ENCODE data around the gene PAPPA2. TPM values are rescaled to one million over a fixed set of nuclear protein-coding genes. Genes with fewer than 3 reads are reported as not detected.

Gene PAPPA2
- total and polyA plus RNA-seq, 2 of the 4 experiments (the other 2 are of a cell fraction) = 0.10 to 0.18 TPM

GRCh38 chr1:176878750-176879536 lies 416.0 kb downstream of the PAPPA2 start:
- no peaks in the 10 kb centered on the region for H3K4me1 ChIP-seq (ENCODE audit: control insufficient read depth, insufficient read depth, low read length)
- intact Hi-C loops (cut with micrococcal nuclease) = no loop called here
- H2BK5ac ChIP-seq (ENCODE audit: low read depth, low read length, poor library complexity, severe bottlenecking) = no peak overlapping the region
- no peak overlapping the region for H3K9ac ChIP-seq (ENCODE audit: low read depth, low read length)
- no peak overlapping the region for H3K4ac ChIP-seq (ENCODE audit: low read depth, low read length)
- H3K23ac ChIP-seq (ENCODE audit: low read depth, low read length) = no peak overlapping the region
- DNase-seq = no peak
- no peak overlapping the region for H3K14ac ChIP-seq (replicated peaks; ENCODE audit: low read depth, low read length)
- no peaks in the 10 kb centered on the region for H4K20me1 ChIP-seq (ENCODE audit: insufficient read depth, low read length)
- no peak overlapping the region for H2BK120ac ChIP-seq (ENCODE audit: low read depth, low read length)
- in situ Hi-C loops (cut with MboI; ENCODE audit: low sequenced_read_pairs) = no loop called here
- no TSS peak for BruUV-seq (replicated peaks)
- H3K18ac ChIP-seq (ENCODE audit: low read depth, low read length) = no peak overlapping the region
- no peak overlapping the region for H3K4me2 ChIP-seq (ENCODE audit: low read depth, low read length)
- ChIA-PET POLR2A (ENCODE audit: unreplicated experiment) (no interaction called here), CTCF (no interaction called here)
- H3K79me1 ChIP-seq (ENCODE audit: low read depth in 1 of 2, low read length in 2 of 2) = no peaks in the 10 kb centered on the region
- no peaks in the 10 kb centered on the region for H3K36me3 ChIP-seq (ENCODE audit: control insufficient read depth, insufficient read depth, low read length)
- H4K91ac ChIP-seq (ENCODE audit: insufficient read depth, low read depth, low read length) = no peak overlapping the region
- H2AFZ ChIP-seq (replicated peaks; ENCODE audit: low read length, poor library complexity) = no peak overlapping the region
- H2BK20ac ChIP-seq (ENCODE audit: low read depth, low read length) = no peak overlapping the region
- dilution Hi-C loops (cut with HindIII; ENCODE audit: low sequenced_read_pairs, unreplicated experiment) = no loop called here
- no peak for TF ChIP-seq RAD21 (IDR thresholded peaks at IDR 0.05; ENCODE audit: low read length)
- TF ChIP-seq RFX5 (IDR thresholded peaks at IDR 0.05; ENCODE audit: low read depth, low read length) = no peak
- TF ChIP-seq ELK1 (IDR thresholded peaks at IDR 0.05; ENCODE audit: borderline replicate concordance, low read depth, low read length) = no peak
- no peak for TF ChIP-seq MAZ (IDR thresholded peaks at IDR 0.05; ENCODE audit: borderline replicate concordance, low read depth, low read length)
- TF ChIP-seq FOS (IDR thresholded peaks at IDR 0.05; ENCODE audit: low read depth, low read length) = no peak
- no peak for TF ChIP-seq NFE2L2 (IDR thresholded peaks at IDR 0.05; ENCODE audit: low read depth, low read length)
- TF ChIP-seq BHLHE40 (IDR thresholded peaks at IDR 0.05; ENCODE audit: low read depth, low read length) = no peak
- no peak for TF ChIP-seq USF2 (IDR thresholded peaks at IDR 0.05; ENCODE audit: low read depth, low read length)
- TF ChIP-seq SMC3 (IDR thresholded peaks at IDR 0.05; ENCODE audit: low read depth, low read length) = no peak
- TF ChIP-seq CTCF (conservative IDR thresholded peaks at IDR 0.05; ENCODE audit: low read depth, low read length) = no peak
- no peak for TF ChIP-seq CHD1 (IDR thresholded peaks at IDR 0.05; ENCODE audit: low read depth, low read length)
- no peak for TF ChIP-seq RCOR1 (IDR thresholded peaks at IDR 0.05; ENCODE audit: insufficient replicate concordance, low read length)
- TF ChIP-seq MXI1 (IDR thresholded peaks at IDR 0.05; ENCODE audit: borderline replicate concordance, low read depth, low read length) = no peak
- TF ChIP-seq CEBPB (IDR thresholded peaks at IDR 0.05; ENCODE audit: low read depth, low read length) = no peak
- no peak for TF ChIP-seq MAFK (IDR thresholded peaks at IDR 0.05; ENCODE audit: low read depth, low read length)
- TF ChIP-seq POLR2A (IDR thresholded peaks at IDR 0.05; ENCODE audit: low read depth, low read length) = no peak
- no peak overlapping the region for H2AK9ac ChIP-seq (replicated peaks; ENCODE audit: low read depth, low read length, poor library complexity)
- H3K9me1 ChIP-seq (ENCODE audit: insufficient read depth, low read length) = no peaks in the 10 kb centered on the region
- H3K9me3 ChIP-seq (ENCODE audit: control insufficient read depth, insufficient read depth, low read length) = no peaks in the 10 kb centered on the region
- WGBS, 2 experiments (ENCODE audit: extremely low coverage in 2 of 2, insufficient read length in 1 of 2) = 69% methylated on average over 3 of the region's 12 CpGs; no CpG with 5 or more reads in 1 of the 2 experiments
- H2AK5ac ChIP-seq (ENCODE audit: low read depth, low read length) = no peak overlapping the region
- H3K27ac ChIP-seq (ENCODE audit: insufficient read depth, low read length) = no peak overlapping the region
- H4K8ac ChIP-seq (ENCODE audit: low read depth in 2 of 2, low read length in 2 of 2) = no peak overlapping the region
- no peak overlapping the region for H3K56ac ChIP-seq (ENCODE audit: extremely low read depth, insufficient read depth, low read length)
- no peak overlapping the region for H2BK15ac ChIP-seq (ENCODE audit: low read depth, low read length)
- no peak overlapping the region for H3K4me3 ChIP-seq (ENCODE audit: insufficient read depth, low read depth, low read length)
- no peak for ATAC-seq (ENCODE audit: low read depth)
- no peaks in the 10 kb centered on the region for H3K27me3 ChIP-seq (ENCODE audit: control insufficient read depth, insufficient read depth, low read length)
- no peak overlapping the region for H4K5ac ChIP-seq (ENCODE audit: low read depth, low read length)
